HG03159 (cell line): ENCODE data around the gene RPN2.
"Not testable (repeated sequence)": the region's sequence is repeated elsewhere in the genome, so short reads cannot be mapped to it uniquely, and the experiment has no call there.

Experiments
- ATAC-seq: cut with Tn5 transposase; IDR thresholded peaks from one replicate; pipeline ENCODE4 v1.9.1; 2021; ENCODE audit warnings: mild to moderate bottlenecking, moderate library complexity; ENCODE audit not compliant: unreplicated experiment

RPN2 gene

GRCh38 chr20:37178839-37179682 is at the start of gene RPN2, which contains the start of gene MROH8:
RPN2 (plus strand) TSS chr20:37179330; CDS start chr20:37179357, 27 bp downstream.
MROH8 (minus strand) TSS chr20:37179548.
- peak; percentile 93 for ATAC-seq

- no peak for ATAC-seq
Measured at GRCh38 chr20:37131486-37131885, 47.6 kb upstream of the RPN2 start.

GRCh38 chr20:37133952-37134351 is 45.2 kb upstream of the RPN2 start:
- ATAC-seq = no peak

- ATAC-seq = no peak
Measured at GRCh38 chr20:37137547-37137946, 41.6 kb upstream of the RPN2 start.

GRCh38 chr20:37142708-37143107 is 36.4 kb upstream of the RPN2 start:
- ATAC-seq = no peak

- ATAC-seq = no peak
Measured at GRCh38 chr20:37144856-37145404, 34.2 kb upstream of the RPN2 start.

GRCh38 chr20:37147250-37147649 is 31.9 kb upstream of the RPN2 start:
- no peak for ATAC-seq

- not testable (repeated sequence) for ATAC-seq
Measured at GRCh38 chr20:37150864-37151263, 28.3 kb upstream of the RPN2 start.

GRCh38 chr20:37151529-37151928 is 27.6 kb upstream of the RPN2 start:
- ATAC-seq = no peak

GRCh38 chr20:37152284-37152683 is 26.8 kb upstream of the RPN2 start:
- ATAC-seq = no peak

- ATAC-seq = no peak
Measured at GRCh38 chr20:37154684-37155298, 24.3 kb upstream of the RPN2 start.

- no peak for ATAC-seq
Measured at GRCh38 chr20:37155987-37156386, 23.1 kb upstream of the RPN2 start.

- ATAC-seq = no peak
Measured at GRCh38 chr20:37158248-37158647, 20.9 kb upstream of the RPN2 start.

- ATAC-seq = no peak
Measured at GRCh38 chr20:37160683-37161082, 18.4 kb upstream of the RPN2 start.

GRCh38 chr20:37161830-37162549 is 17.1 kb upstream of the RPN2 start:
- ATAC-seq = no peak

- no peak for ATAC-seq
Measured at GRCh38 chr20:37162646-37163045, 16.5 kb upstream of the RPN2 start.

GRCh38 chr20:37163832-37164554 is 15.1 kb upstream of the RPN2 start:
- no peak for ATAC-seq

GRCh38 chr20:37165031-37165430 is 14.1 kb upstream of the RPN2 start:
- ATAC-seq = no peak

- no peak for ATAC-seq
Measured at GRCh38 chr20:37166867-37167266, 12.3 kb upstream of the RPN2 start.

GRCh38 chr20:37172836-37173235 is 6.3 kb upstream of the RPN2 start:
- no peak for ATAC-seq
